CD4-positive, alpha-beta T cell treated with Interleukin-12 subunit alpha and Interleukin-12 subunit beta, for 1 hour (primary cell): ENCODE results near the gene LPP.
"Not testable (repeated sequence)": the region's sequence is repeated elsewhere in the genome, so short reads cannot be mapped to it uniquely, and the experiment has no call there.

Experiments used
- DNase-seq: peaks from one replicate; pipeline ENCODE4 v3.0.0-alpha.2; 2020

LPP gene

DNA sequence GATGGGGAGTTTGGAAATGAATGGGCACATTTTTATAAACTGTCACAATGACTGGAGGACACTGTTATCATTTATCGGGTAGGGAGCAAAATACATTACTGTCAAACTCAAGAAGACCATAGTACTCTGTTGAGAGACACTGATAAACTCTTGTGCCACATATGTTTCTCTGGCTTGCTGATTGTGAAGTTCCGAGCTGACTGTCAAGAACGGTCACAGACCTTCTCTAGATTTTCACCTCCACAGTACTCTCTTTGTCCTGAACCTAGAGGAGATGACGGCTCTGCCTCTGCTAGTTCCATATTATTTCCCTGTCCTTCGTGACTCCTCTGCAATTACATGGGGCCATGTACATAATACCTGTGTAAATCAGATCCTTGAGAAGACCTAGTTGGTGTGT, 451.9 kb downstream of the LPP start:
- DNase-seq = no peak

GRCh38 chr3:188607805-188608315, 453.9 kb downstream of the LPP start:
- no peak for DNase-seq

DNA sequence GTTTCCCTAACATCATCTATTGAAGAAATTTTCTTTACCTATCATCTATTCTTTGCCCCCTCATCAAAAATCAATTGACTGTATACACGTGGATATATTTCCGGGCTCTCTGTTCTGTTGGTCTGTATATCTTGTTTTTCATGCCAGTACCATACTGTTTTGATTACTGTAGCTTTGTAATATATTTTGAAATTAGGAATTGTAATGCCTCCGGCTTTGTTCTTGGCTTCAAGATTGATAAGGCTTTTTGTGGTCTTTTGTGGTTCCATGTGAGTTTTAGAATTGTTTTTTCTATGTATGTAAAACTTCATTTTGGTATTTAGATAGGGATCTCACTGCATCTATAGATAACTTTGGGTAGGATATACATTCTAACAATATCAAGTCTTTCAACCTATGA, 454.4 kb downstream of the LPP start:
- no peak for DNase-seq

DNA sequence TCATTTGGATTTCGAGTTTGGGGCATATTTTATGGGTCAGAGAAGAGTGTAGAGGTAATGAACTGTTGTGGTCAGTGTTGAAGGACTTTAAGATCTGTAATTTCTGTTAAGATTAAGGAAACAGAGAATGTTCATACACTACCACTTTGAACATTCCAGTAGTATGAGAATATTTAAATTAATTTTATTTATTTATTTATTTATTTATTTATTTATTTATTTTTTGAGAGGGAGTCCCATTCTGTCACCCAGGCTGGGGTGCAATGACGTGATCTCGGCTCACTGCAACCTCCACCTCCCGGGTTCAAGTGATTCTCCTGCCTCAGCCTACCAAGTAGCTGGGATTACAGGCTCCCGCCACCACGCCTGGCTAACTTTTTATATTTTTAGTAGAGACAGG, 459.8 kb downstream of the LPP start:
- not testable (repeated sequence) for DNase-seq

- no peak for DNase-seq
Measured at GRCh38 chr3:188617270-188617669, 463.3 kb downstream of the LPP start.

- DNase-seq = no peak
Measured at GRCh38 chr3:188617988-188618701, 464.2 kb downstream of the LPP start.

GRCh38 chr3:188620752-188621151, 466.8 kb downstream of the LPP start:
- no peak for DNase-seq

DNA sequence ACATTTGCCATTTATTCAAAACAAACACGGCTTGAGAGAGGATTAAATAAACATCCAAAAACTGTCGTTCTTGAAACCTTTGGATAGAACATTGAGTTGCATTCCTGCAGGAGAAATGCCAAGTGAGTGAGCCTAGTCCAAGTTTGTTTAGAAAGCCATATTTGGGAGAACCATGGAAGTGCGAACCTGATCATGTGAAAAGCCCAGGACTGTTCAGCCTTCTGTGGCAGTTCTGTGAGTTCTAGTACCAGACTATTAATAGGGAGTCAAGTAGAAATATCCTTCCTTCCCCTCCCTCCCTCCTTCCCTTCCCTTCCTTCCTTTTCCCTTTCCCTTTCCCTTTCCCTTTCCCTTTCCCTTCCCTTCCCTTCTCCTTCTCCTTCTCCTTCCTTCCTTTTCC, 470.4 kb downstream of the LPP start:
- DNase-seq = no peak

DNA sequence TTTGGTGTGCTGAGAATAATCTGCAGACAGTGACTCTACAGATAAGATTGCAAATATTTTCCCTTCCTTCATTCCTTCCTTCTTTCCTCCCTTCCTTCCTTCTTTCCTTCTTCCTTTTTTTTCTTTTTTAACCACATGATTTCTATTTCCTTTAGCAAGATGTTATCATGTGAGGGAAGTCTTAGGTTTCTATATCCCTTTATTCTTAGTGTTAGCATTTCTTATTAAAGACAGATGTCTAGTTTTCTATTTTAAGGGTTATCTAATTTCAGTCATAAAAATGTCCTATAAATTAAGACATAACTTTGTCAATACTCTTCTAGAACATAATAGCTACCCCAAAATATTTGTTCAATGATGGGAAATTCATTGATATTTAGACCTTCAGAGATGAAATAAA, 470.9 kb downstream of the LPP start:
- DNase-seq = no peak

DNA sequence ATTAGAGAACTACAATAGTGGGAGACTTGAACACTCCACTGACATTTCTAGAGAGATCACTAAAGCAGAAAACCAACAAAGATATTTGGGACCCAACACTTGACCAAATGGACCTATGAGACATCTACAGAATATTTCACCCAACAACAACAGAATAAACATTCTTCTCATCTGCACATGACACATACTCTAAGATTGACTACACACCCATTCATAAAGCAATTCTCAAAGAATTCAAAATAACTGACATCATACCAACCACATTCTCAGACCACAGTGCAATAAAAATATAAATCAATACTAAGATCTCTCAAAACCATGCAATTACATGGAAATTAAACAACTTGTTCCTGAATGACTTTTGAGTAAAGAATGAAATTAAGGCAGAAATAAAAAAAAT, 473.7 kb downstream of the LPP start:
- no peak for DNase-seq

- DNase-seq = no peak
Measured at GRCh38 chr3:188631291-188632010, 477.5 kb downstream of the LPP start.

- DNase-seq = no peak
Measured at GRCh38 chr3:188633206-188633605, 479.2 kb downstream of the LPP start.

GRCh38 chr3:188634285-188634684, 480.3 kb downstream of the LPP start:
- no peak for DNase-seq

DNA sequence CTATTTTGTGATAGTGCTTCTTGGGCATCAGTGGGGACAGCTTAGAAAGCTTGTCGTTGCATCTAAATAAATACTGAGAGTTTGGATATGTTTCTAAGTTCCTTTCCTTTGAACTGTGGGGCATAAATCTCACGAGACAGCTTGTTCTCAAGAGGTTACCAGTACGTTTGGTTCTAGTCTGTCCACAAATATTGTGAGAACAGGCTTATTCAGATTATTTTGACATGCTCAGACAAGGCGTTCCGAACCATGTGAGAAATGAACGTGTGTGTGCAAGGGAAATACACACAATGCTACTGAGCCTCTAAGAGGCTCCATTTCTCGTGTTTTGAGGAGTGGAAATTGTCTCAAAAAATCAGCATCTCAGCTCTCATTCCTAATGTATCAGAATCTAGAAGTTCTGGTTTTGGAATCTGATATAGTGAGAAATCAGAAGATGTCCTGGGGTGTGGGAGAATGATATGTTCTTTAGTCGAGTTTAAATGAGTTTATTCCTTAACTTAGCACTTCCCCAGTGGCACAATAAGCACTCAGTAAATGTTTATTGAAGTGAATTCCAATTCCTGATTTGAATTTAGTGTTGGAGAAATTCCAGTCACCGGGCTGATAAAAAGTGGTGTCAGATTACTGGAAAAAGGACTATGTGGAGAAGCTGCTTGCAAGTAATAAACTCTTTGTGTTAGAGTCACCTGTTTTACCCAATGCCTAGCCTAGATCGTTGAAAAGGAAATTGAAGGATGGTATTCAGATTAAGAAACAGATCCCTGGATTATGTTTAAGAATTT, 481.5 kb downstream of the LPP start:
- DNase-seq = no peak

DNA sequence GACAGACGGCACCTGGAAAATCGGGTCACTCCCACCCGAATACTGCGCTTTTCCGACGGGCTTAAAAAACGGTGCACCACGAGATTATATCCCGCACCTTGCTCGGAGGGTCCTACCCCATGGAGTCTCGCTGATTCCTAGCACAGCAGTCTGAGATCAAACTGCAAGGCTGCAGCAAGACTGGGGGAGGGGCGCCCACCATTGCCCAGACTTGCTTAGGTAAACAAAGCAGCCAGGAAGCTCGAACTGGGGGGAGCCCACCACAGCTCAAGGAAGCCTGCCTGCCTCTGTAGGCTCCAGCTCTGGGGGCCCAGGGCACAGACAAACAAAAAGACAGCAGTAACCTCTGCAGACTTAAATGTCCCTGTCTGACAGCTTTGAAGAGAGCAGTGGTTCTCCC, 482.3 kb downstream of the LPP start:
- not testable (repeated sequence) for DNase-seq

DNA sequence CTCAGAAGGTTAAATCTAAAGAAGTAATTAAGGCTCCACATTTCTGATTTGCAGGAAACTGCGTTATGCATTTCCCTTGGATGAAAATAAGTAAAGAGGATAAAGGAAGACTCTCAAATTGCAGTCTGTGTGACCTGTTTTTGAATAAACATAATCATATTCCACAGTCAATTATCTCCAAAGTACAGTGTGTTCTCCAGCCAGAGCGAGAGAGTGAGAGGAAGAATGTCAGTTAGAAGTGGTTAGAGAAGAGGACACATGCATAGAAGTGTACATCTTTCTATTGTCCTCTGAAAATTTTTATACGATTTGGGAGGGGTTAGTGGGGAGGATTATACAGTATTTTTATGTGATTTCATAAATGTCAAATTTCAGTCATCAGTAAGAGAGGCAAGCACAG, 487.1 kb downstream of the LPP start:
- no peak for DNase-seq

DNA sequence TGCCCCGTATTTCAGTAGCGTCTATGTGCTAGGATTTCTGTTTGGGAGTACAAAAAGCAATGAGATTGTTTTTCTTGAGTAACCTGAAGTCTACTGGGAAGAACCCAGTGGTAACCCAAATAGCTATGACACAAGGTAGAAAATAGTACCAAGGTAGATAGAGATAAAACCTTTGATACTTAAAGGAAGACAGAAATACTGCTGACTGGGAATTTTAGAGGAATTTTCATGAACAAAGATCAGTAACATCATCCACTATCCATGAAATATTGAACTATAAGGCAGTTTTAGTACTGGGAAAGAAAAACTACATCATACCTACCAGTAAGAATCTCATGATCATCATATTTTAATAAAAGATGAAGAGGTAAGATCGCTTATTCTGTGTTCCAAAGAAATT, 489.8 kb downstream of the LPP start:
- no peak for DNase-seq

DNA sequence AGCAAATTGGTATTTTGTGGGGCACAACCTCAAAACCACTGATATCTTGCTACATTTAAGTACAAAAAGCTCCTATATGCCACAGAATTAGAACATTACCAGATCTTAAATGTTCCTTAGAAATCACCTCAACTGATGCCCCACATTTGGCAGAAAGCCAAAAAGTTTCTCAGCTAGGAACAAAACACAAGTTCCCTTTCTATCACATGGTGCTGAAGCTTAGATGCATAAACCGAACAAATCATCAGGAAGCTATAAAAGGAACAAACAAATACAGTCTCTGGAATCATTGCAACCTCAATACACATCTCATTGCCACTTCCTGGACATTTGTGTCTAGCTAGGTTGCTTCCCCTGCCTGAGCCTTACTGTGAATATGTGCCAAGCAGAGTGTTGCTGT, 492.6 kb downstream of the LPP start:
- DNase-seq = no peak

DNA sequence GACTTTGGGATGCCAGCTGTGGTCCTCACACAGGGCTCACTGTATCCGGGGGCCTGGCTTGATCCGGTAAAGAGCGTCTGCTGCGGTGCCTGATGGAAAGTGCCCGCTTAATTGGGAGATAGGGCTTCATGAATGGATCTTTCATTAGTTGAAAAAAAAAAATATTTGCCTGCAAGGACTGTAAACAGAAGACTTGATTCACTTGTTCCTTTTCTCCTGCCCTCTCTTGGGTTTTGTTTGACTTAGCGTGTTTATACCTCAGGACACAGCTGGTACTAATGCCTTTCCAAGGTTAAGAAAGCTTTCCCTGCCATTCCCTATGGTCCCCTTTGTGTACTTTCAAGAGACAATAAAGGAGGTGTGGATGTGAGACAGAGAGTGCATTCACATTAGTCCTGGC, 493.3 kb downstream of the LPP start:
- DNase-seq = no peak

GRCh38 chr3:188649521-188649920, 495.6 kb downstream of the LPP start:
- DNase-seq = no peak

GRCh38 chr3:188656196-188656982, 502.4 kb downstream of the LPP start:
- DNase-seq = no peak

DNA sequence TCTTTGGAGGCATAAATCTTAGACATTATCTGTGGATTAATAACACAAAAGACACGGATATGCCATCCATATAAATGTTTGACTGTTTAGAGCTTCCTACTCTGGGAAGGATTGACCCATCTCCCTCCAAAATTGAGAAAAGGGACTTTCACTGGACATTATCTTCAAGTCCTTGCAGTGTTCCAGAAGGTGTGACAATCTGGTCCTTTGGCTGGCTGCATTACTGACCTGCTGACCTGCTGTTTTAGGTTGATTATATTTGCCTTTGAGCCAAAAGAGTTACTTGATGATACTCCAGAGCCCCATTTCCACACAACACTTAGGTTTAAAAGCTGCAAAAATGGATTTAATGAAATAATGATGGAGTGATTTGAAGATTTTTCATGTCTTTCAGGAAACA, 504.6 kb downstream of the LPP start:
- no peak for DNase-seq
